NB4 (cell line): Measurements from ENCODE around the gene WWP2.

Source experiments
- DNase-seq: peaks from one replicate; pipeline ENCODE4 v3.0.0; 2010; ENCODE audit warnings: low read depth
- H3K4me3 ChIP-seq: one replicate; pipeline ENCODE4 v1.5.1; 2011; ENCODE audit warnings: mild to moderate bottlenecking, low read depth, low read length, moderate library complexity
- CTCF ChIP-seq: IDR thresholded peaks from one replicate; pipeline ENCODE4 v1.5.1; 2012; ENCODE audit warnings: low read depth, low read length
- MYC ChIP-seq: IDR thresholded peaks from 2 replicates; pipeline ENCODE4 v1.6.1; 2011; ENCODE audit warnings: low read depth, low read length
- POLR2A ChIP-seq: IDR thresholded peaks from 2 replicates; pipeline ENCODE4 v1.6.1; 2011; ENCODE audit warnings: mild to moderate bottlenecking; ENCODE audit not compliant: insufficient read length; ENCODE audit errors: extremely low read depth
- TF ChIP-seq, protein P1 (sequence below): IDR thresholded peaks from 2 replicates; pipeline ENCODE4 v1.6.1; 2011; ENCODE audit warnings: low read depth, low read length

The WWP2 gene

DNA sequence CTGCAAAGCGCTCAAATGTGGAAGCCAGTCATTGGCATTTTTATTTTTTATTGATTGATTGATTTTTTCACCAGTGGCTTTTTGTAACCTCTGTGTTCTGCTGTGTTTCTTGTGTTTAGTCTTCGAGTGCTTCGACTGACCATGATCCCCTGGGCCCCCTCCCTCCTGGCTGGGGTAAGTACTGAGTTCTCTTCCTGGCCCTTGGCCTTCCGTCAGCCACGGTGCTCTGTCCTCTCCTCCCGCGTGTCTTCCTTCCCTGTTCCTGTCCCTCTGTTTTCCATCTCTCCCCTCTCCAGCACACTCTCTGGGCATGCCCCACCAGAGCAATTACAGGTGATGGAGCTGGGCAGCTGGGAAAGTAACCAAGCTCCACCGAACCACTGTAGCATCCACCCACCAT is 163.2 kb downstream of the WWP2 start:
- H3K4me3 ChIP-seq: no peak overlapping the region
- DNase-seq: no peak
- TF ChIP-seq, protein P1, sequence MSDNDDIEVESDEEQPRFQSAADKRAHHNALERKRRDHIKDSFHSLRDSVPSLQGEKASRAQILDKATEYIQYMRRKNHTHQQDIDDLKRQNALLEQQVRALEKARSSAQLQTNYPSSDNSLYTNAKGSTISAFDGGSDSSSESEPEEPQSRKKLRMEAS: no peak
- TF ChIP-seq MYC (no peak), CTCF (no peak), POLR2A (no peak)

DNA sequence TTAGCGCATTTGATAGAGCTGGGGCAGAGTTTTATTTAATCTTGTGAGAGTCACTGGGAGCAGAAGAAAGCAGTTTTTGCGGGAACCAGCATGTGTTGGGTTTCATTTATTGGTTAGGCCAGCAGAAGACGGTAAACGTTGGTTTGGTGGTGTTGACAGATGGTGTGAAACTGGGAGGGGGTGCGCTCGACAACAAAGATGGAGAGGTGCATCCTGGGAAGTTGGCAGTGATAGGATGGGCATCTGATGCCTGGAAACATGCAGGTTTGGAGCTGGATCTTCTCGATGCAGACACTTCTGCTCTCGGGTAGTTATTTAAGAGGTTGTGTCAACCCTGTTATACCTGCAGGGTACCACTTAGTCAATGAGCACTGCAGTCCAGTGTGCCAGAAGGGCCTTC is 164.1 kb downstream of the WWP2 start:
- no peak overlapping the region for H3K4me3 ChIP-seq
- no peak for DNase-seq
- TF ChIP-seq CTCF: no peak
- no peak for TF ChIP-seq POLR2A
- TF ChIP-seq, protein P1: no peak
- TF ChIP-seq MYC: no peak

DNA sequence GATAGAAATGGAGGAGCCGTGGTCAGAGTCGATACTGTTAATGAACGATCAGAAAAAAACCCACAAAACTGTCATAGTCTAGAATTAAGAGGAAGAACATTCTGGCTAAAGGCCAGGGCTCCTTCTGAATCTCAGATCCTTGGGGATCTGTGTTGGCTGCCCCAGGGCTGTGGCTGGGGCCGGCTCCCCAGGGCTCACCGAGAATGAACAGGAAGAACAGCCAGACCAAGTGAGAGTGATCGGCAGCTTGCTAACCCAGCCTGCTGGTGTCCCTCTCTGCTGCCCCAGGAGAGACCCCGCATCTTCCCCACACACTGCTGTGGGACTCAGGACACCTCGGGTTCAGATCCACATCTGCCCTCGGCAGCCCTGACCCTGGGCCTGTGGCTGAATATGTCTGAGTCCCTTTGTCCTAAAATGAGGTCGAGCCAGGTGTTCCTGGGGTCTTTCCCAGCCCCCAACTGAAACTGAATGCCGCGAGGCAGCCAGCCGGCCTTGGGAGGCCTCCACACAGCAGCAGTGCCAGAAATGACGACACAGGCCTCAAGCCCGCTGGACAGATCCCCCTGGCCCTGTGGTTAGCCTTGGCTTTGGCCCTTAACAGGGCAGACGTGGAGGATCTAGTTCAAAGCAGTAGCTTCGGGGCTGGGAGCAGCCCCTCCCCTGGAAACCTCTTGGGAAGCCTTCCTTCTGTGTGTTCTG is 165.1 kb downstream of the WWP2 start:
- no peak overlapping the region for H3K4me3 ChIP-seq
- no peak for DNase-seq
- TF ChIP-seq, protein P1: no peak
- no peak for TF ChIP-seq CTCF
- no peak for TF ChIP-seq POLR2A
- no peak for TF ChIP-seq MYC

- no peak overlapping the region for H3K4me3 ChIP-seq
- no peak for DNase-seq
- TF ChIP-seq, protein P1: no peak
- TF ChIP-seq CTCF: no peak
- no peak for TF ChIP-seq POLR2A
- TF ChIP-seq MYC: no peak
Measured at GRCh38 chr16:69928856-69929400, 166.8 kb downstream of the WWP2 start.

- TF ChIP-seq, protein P1: no peak
- no peak for TF ChIP-seq CTCF
- TF ChIP-seq MYC: no peak
- TF ChIP-seq POLR2A: no peak
- no peak for DNase-seq
Measured at GRCh38 chr16:69929480-69929879, 167.3 kb downstream of the WWP2 start.

More at GRCh38 chr16:69929480-69929879, 167.3 kb downstream of the WWP2 start:
- H3K4me3 ChIP-seq: no peak overlapping the region
